Measurements from ENCODE around the gene LRIG3. TPM values are rescaled to one million over a fixed set of nuclear protein-coding genes. Genes with fewer than 3 reads are reported as not detected.

The LRIG3 gene
- total and polyA plus RNA-seq, 4 donors: 2.9 to 17.0 (median 10.7) TPM

GRCh38 chr12:58917699-58918468, 2.4 kb downstream of the LRIG3 start:
- Histone ChIP-seq H3K9ac (ENCODE audit: low read depth in 1 of 2, low read length in 2 of 2) (peak overlapping the region; percentile 79 to 92), H3K27ac (ENCODE audit: low read depth in 1 of 2, low read length in 2 of 2) (peak overlapping the region; percentile 72 to 95), H3K4me1 (ENCODE audit: control insufficient read depth in 4 of 4, insufficient read depth in 4 of 4, low read length in 3 of 4) (peaks cover 2 to 30% (median 29%) of the 10 kb centered on the region in 4 donors), H3K4me3 (ENCODE audit: low read depth in 1 of 3, low read length in 3 of 3) (peak overlapping the region; percentile 52 to 74 (median 53)), H3K27me3 (ENCODE audit: control insufficient read depth in 4 of 4, insufficient read depth in 4 of 4, low read length in 3 of 4) (no peaks in the 10 kb centered on the region), H3K9me3 (ENCODE audit: control insufficient read depth in 4 of 4, low read length in 3 of 4) (no peaks in the 10 kb centered on the region), H3K36me3 (ENCODE audit: control insufficient read depth in 4 of 4, insufficient read depth in 3 of 4, low read depth in 1 of 4, low read length in 3 of 4) (peaks cover 0 to 3% (median 0%) of the 10 kb centered on the region in 4 donors)
- WGBS: 23% methylated on average over 5 of the region's 5 CpGs
- TF ChIP-seq TAF1 (conservative IDR thresholded peaks at IDR 0.05): no peak
- TF ChIP-seq, protein P1, sequence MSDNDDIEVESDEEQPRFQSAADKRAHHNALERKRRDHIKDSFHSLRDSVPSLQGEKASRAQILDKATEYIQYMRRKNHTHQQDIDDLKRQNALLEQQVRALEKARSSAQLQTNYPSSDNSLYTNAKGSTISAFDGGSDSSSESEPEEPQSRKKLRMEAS (IDR thresholded peaks at IDR 0.05): peak; percentile 9
- no peak for DNase-seq (ENCODE audit: low spot score)

DNA sequence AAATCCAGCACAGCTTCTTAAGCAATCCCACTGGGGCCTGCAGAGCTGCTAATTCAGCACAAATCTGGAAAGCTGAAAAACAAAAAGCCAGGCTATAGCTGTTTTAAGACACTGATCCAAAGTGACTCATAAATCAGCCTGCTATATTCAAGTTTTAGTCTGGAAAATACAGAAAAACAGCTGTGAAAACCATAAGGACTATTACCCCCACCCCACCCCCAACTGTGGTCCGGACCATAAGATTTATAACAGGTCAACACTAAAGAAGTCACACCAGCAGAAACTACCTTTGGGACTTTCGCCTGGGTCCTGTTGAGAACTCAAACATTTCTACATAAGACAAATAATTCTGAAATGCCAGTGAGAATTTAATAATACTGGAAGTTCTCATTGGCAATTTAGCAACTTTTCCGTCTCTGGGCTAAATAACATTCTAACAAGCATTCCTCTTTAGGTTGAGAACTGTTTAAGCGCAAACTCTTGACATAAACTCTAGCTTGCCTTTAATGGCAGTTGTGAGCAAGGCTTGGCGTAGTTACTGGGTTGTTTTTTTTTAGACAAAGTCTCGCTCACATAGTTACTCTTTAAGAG, 3.3 kb downstream of the LRIG3 start:
- H3K36me3 ChIP-seq (ENCODE audit: control insufficient read depth in 4 of 4, insufficient read depth in 3 of 4, low read depth in 1 of 4, low read length in 3 of 4): peaks cover 0 to 3% (median under 1%) of the 10 kb centered on the region in 4 donors
- 32% methylated on average over 6 of the region's 6 CpGs for WGBS
- TF ChIP-seq, protein P1 (IDR thresholded peaks at IDR 0.05): no peak
- TF ChIP-seq JUND (IDR thresholded peaks at IDR 0.05) (no peak), HNF4A (conservative IDR thresholded peaks at IDR 0.05) (peak; percentile 15 to 16), CTCF (IDR thresholded peaks at IDR 0.05; ENCODE audit: low read depth, low read length, missing input control) (no peak), ZBTB33 (IDR thresholded peaks at IDR 0.05) (no peak), FOXA2 (IDR thresholded peaks at IDR 0.05) (no peak), HNF4G (IDR thresholded peaks at IDR 0.05) (no peak), NR2F2 (IDR thresholded peaks at IDR 0.05) (no peak), RAD21 (IDR thresholded peaks at IDR 0.05) (peak in 1 of 2 donors; percentile 13), RXRA (IDR thresholded peaks at IDR 0.05) (no peak), FOXA1 (IDR thresholded peaks at IDR 0.05) (no peak)
- TF ChIP-seq, protein P2, sequence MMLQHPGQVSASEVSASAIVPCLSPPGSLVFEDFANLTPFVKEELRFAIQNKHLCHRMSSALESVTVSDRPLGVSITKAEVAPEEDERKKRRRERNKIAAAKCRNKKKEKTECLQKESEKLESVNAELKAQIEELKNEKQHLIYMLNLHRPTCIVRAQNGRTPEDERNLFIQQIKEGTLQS (IDR thresholded peaks at IDR 0.05): no peak
- peak overlapping the region; percentile 35 to 92 for H3K9ac ChIP-seq (ENCODE audit: low read depth in 1 of 2, low read length in 2 of 2)
- no peaks in the 10 kb centered on the region for H3K27me3 ChIP-seq (ENCODE audit: control insufficient read depth in 4 of 4, insufficient read depth in 4 of 4, low read length in 3 of 4)
- H3K9me3 ChIP-seq (ENCODE audit: control insufficient read depth in 4 of 4, low read length in 3 of 4): no peaks in the 10 kb centered on the region
- H3K4me1 ChIP-seq (ENCODE audit: control insufficient read depth in 4 of 4, insufficient read depth in 4 of 4, low read length in 3 of 4): peaks cover 2 to 35% (median 29%) of the 10 kb centered on the region in 4 donors
- peak overlapping the region; percentile 72 to 95 for H3K27ac ChIP-seq (ENCODE audit: low read depth in 1 of 2, low read length in 2 of 2)
- H3K4me3 ChIP-seq (ENCODE audit: low read depth in 1 of 3, low read length in 3 of 3): peak overlapping the region; percentile 20 to 28 (median 22)
- DNase-seq (ENCODE audit: low spot score): no peak

All from liver (tissue), 9 donors.